Measurements from ENCODE around the gene ADAMTS16. TPM values are rescaled to one million over a fixed set of nuclear protein-coding genes. Genes with fewer than 3 reads are reported as not detected.

Gene ADAMTS16
- total and polyA plus RNA-seq, 2 donors (not counting 3 experiments of a cell fraction or from before 2014, with no cell fraction given) = not detected

- H3K27me3 ChIP-seq (ENCODE audit: control insufficient read depth in 2 of 2, insufficient read depth in 2 of 2, low read length in 2 of 2) = no peaks in the 10 kb centered on the region
- H3K9ac ChIP-seq (replicated peaks; ENCODE audit: extremely low read depth, insufficient read depth, low read length) = no peak overlapping the region
- POLR2A ChIA-PET = no interaction called here
- no peak for TF ChIP-seq MAX (IDR thresholded peaks at IDR 0.05; ENCODE audit: insufficient read depth, insufficient read length)
- TF ChIP-seq POLR2AphosphoS5 (IDR thresholded peaks at IDR 0.05; ENCODE audit: insufficient read depth, low read depth, low read length) = no peak
- TF ChIP-seq, protein P1, sequence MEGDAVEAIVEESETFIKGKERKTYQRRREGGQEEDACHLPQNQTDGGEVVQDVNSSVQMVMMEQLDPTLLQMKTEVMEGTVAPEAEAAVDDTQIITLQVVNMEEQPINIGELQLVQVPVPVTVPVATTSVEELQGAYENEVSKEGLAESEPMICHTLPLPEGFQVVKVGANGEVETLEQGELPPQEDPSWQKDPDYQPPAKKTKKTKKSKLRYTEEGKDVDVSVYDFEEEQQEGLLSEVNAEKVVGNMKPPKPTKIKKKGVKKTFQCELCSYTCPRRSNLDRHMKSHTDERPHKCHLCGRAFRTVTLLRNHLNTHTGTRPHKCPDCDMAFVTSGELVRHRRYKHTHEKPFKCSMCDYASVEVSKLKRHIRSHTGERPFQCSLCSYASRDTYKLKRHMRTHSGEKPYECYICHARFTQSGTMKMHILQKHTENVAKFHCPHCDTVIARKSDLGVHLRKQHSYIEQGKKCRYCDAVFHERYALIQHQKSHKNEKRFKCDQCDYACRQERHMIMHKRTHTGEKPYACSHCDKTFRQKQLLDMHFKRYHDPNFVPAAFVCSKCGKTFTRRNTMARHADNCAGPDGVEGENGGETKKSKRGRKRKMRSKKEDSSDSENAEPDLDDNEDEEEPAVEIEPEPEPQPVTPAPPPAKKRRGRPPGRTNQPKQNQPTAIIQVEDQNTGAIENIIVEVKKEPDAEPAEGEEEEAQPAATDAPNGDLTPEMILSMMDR (IDR thresholded peaks at IDR 0.05; ENCODE audit: extremely low read depth in 1 of 2, insufficient read depth in 1 of 2, low read depth in 1 of 2, low read length in 2 of 2) = no peak
- TF ChIP-seq JUN (IDR thresholded peaks at IDR 0.05; ENCODE audit: borderline replicate concordance, insufficient read depth, insufficient read length, low read depth) = no peak
- no peak for TF ChIP-seq GATA2 (IDR thresholded peaks at IDR 0.05; ENCODE audit: insufficient read depth, insufficient read length, low read depth, low read length)
- H3K9me3 ChIP-seq (replicated peaks; ENCODE audit: control insufficient read depth, insufficient read depth, low read length) = peaks cover 2% of the 10 kb centered on the region
- FAIRE-seq (no peak), DNase-seq (ENCODE audit: low read depth, low spot score) (no peak)
- CTCF ChIA-PET = no interaction called here
- BruUV-seq (replicated peaks) = no TSS peak
- dilution Hi-C loops (cut with MboI; ENCODE audit: extremely low pct_ligation_motif_present, low sequenced_read_pairs) (no loop called here), intact Hi-C loops (cut with micrococcal nuclease) (no loop called here)
- no peak overlapping the region for H3K4me2 ChIP-seq (ENCODE audit: insufficient read depth, low read length)
- no peak overlapping the region for H3K27ac ChIP-seq (ENCODE audit: insufficient read depth, low read depth, low read length)
- H3K4me3 ChIP-seq (replicated peaks in 1 of 3; ENCODE audit: insufficient read depth in 1 of 3, low read depth in 1 of 3, low read length in 3 of 3) = no peak overlapping the region
- H3K9me1 ChIP-seq (replicated peaks; ENCODE audit: control insufficient read depth, extremely low read depth, insufficient read depth, low read length) = no peaks in the 10 kb centered on the region
- H3K36me3 ChIP-seq (ENCODE audit: control insufficient read depth in 2 of 2, extremely low read depth in 1 of 2, insufficient read depth in 2 of 2, low read length in 2 of 2) = no peaks in the 10 kb centered on the region
- no peaks in the 10 kb centered on the region for H3K79me2 ChIP-seq (ENCODE audit: control insufficient read depth, insufficient read depth, low read length)
- H2AFZ ChIP-seq (ENCODE audit: low read depth, low read length) = no peak overlapping the region
- no peaks in the 10 kb centered on the region for H4K20me1 ChIP-seq (replicated peaks; ENCODE audit: control insufficient read depth, extremely low read depth, insufficient read depth, low read length)
- no peaks in the 10 kb centered on the region for H3K4me1 ChIP-seq (ENCODE audit: control insufficient read depth, extremely low read depth, insufficient read depth, low read length)
Observed at GRCh38 chr5:5158472-5158895, 18.4 kb downstream of the ADAMTS16 start.

Data from endothelial cell of umbilical vein (primary cell).